Measurements from ENCODE around the gene USH1C.

The USH1C gene

DNA sequence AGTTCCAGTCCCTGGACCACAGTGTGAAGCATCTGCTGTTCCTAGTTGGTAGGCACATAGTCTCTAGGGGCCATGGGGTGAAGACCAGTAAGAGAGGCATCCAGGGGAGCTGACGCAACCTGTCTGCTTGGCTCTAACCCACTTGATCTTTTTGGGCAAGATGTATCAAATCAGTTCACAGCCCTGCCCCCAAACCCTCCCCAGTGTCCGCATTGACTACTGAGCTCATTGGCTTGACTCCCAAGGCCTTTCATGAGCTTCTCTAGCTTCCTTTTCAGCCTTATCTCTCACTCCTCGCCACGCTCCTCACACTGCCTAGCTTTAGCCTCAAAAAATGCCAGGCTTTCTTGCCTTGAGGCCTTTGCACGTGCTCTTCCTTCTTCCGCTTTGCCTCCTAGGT, 37.9 kb downstream of the USH1C start:
- TF ChIP-seq ZFP3 (CRISPR knock-in tag; IDR thresholded peaks at IDR 0.05) (no peak), PATZ1 (CRISPR knock-in tag; IDR thresholded peaks at IDR 0.05; ENCODE audit: borderline replicate concordance) (no peak), SNAI2 (CRISPR knock-in tag; IDR thresholded peaks at IDR 0.05) (no peak), TSHZ2 (CRISPR knock-in tag; IDR thresholded peaks at IDR 0.05) (no peak)
- no peak for ATAC-seq

DNA sequence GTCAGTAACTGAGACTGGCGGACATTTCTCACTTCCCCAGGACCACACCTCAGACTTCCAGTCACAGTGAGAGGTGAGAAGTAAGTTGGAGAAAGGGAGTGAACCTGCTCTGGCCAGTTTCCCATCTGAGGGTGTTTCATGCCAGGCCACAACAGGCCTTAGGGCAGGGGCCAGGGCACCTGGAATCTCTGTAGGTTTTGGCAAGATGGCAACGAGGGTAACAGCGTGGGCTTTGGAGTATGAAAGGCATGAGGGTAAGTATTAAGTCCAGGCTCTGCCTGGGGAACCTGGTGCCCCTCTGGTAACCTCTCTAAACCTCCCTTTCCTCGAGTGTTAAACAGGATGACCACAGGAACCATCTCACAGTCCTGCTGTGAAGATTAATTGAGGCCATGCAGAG, 39.1 kb downstream of the USH1C start:
- ATAC-seq: no peak
- no peak for TF ChIP-seq ARNTL (CRISPR knock-in tag; IDR thresholded peaks at IDR 0.05; ENCODE audit: borderline replicate concordance, low read depth)
- TF ChIP-seq TCF4 (CRISPR knock-in tag; IDR thresholded peaks at IDR 0.05; ENCODE audit: borderline replicate concordance): no peak
- TF ChIP-seq ZNF8 (CRISPR knock-in tag; IDR thresholded peaks at IDR 0.05): no peak
- no peak for TF ChIP-seq PPARA (CRISPR knock-in tag; IDR thresholded peaks at IDR 0.05; ENCODE audit: borderline replicate concordance)
- TF ChIP-seq, protein P1, sequence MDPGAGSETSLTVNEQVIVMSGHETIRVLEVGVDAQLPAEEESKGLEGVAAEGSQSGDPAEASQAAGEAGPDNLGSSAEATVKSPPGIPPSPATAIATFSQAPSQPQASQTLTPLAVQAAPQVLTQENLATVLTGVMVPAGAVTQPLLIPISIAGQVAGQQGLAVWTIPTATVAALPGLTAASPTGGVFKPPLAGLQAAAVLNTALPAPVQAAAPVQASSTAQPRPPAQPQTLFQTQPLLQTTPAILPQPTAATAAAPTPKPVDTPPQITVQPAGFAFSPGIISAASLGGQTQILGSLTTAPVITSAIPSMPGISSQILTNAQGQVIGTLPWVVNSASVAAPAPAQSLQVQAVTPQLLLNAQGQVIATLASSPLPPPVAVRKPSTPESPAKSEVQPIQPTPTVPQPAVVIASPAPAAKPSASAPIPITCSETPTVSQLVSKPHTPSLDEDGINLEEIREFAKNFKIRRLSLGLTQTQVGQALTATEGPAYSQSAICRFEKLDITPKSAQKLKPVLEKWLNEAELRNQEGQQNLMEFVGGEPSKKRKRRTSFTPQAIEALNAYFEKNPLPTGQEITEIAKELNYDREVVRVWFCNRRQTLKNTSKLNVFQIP (CRISPR knock-in tag; IDR thresholded peaks at IDR 0.05; ENCODE audit: borderline replicate concordance, low read depth): no peak
- TF ChIP-seq BACH2 (CRISPR knock-in tag; IDR thresholded peaks at IDR 0.05; ENCODE audit: borderline replicate concordance): no peak
- TF ChIP-seq, protein P2, sequence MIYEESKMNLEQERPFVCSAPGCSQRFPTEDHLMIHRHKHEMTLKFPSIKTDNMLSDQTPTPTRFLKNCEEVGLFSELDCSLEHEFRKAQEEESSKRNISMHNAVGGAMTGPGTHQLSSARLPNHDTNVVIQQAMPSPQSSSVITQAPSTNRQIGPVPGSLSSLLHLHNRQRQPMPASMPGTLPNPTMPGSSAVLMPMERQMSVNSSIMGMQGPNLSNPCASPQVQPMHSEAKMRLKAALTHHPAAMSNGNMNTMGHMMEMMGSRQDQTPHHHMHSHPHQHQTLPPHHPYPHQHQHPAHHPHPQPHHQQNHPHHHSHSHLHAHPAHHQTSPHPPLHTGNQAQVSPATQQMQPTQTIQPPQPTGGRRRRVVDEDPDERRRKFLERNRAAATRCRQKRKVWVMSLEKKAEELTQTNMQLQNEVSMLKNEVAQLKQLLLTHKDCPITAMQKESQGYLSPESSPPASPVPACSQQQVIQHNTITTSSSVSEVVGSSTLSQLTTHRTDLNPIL (CRISPR knock-in tag; IDR thresholded peaks at IDR 0.05; ENCODE audit: low read depth): no peak
- TF ChIP-seq ZNF70 (CRISPR knock-in tag; IDR thresholded peaks at IDR 0.05): no peak
- no peak for TF ChIP-seq OSR1 (CRISPR knock-in tag; IDR thresholded peaks at IDR 0.05)
- TF ChIP-seq ZFP3 (CRISPR knock-in tag; IDR thresholded peaks at IDR 0.05): no peak
- TF ChIP-seq ESRRG (CRISPR knock-in tag; IDR thresholded peaks at IDR 0.05): no peak
- TF ChIP-seq PATZ1 (CRISPR knock-in tag; IDR thresholded peaks at IDR 0.05; ENCODE audit: borderline replicate concordance): no peak
- TF ChIP-seq ZC3H10 (CRISPR knock-in tag; IDR thresholded peaks at IDR 0.05): no peak
- TF ChIP-seq TOX (CRISPR knock-in tag; IDR thresholded peaks at IDR 0.05; ENCODE audit: borderline replicate concordance): no peak
- TF ChIP-seq, protein P3, sequence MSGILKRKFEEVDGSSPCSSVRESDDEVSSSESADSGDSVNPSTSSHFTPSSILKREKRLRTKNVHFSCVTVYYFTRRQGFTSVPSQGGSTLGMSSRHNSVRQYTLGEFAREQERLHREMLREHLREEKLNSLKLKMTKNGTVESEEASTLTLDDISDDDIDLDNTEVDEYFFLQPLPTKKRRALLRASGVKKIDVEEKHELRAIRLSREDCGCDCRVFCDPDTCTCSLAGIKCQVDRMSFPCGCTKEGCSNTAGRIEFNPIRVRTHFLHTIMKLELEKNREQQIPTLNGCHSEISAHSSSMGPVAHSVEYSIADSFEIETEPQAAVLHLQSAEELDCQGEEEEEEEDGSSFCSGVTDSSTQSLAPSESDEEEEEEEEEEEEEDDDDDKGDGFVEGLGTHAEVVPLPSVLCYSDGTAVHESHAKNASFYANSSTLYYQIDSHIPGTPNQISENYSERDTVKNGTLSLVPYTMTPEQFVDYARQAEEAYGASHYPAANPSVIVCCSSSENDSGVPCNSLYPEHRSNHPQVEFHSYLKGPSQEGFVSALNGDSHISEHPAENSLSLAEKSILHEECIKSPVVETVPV (CRISPR knock-in tag; IDR thresholded peaks at IDR 0.05): no peak
- TF ChIP-seq SNAI2 (CRISPR knock-in tag; IDR thresholded peaks at IDR 0.05): no peak
- no peak for TF ChIP-seq ISL1 (CRISPR knock-in tag; IDR thresholded peaks at IDR 0.05)
- no peak for TF ChIP-seq RARB (CRISPR knock-in tag; IDR thresholded peaks at IDR 0.05)
- TF ChIP-seq CSDC2 (CRISPR knock-in tag; IDR thresholded peaks at IDR 0.05): no peak
- TF ChIP-seq TSHZ2 (CRISPR knock-in tag; IDR thresholded peaks at IDR 0.05): no peak

Measured in SK-N-SH treated with all-trans-retinoic acid at 6 μM for 48 hours (cell line).